Measurements from ENCODE around the gene SLC7A8. TPM values are rescaled to one million over a fixed set of nuclear protein-coding genes. Genes with fewer than 3 reads are reported as not detected.

Gene SLC7A8
- total and polyA plus RNA-seq, 2 of the 4 experiments (the other 2 are of a cell fraction): 0.31 TPM; not detected in 1

- Histone ChIP-seq H4K8ac (ENCODE audit: low read depth in 2 of 2, low read length in 2 of 2) (no peak overlapping the region), H2AK9ac (replicated peaks; ENCODE audit: low read depth, low read length, poor library complexity) (no peak overlapping the region), H4K20me1 (ENCODE audit: insufficient read depth, low read length) (no peaks in the 10 kb centered on the region), H3K56ac (ENCODE audit: extremely low read depth, insufficient read depth, low read length) (no peak overlapping the region), H3K4me3 (ENCODE audit: insufficient read depth, low read depth, low read length) (no peak overlapping the region), H2BK5ac (ENCODE audit: low read depth, low read length, poor library complexity, severe bottlenecking) (no peak overlapping the region), H3K4ac (ENCODE audit: low read depth, low read length) (no peak overlapping the region), H3K18ac (ENCODE audit: low read depth, low read length) (no peak overlapping the region), H3K4me1 (ENCODE audit: control insufficient read depth, insufficient read depth, low read length) (no peaks in the 10 kb centered on the region), H3K36me3 (ENCODE audit: control insufficient read depth, insufficient read depth, low read length) (no peaks in the 10 kb centered on the region), H3K4me2 (ENCODE audit: low read depth, low read length) (no peak overlapping the region), H3K9ac (ENCODE audit: low read depth, low read length) (no peak overlapping the region), H3K23ac (ENCODE audit: low read depth, low read length) (no peak overlapping the region), H3K27ac (ENCODE audit: insufficient read depth, low read length) (no peak overlapping the region), H4K5ac (ENCODE audit: low read depth, low read length) (no peak overlapping the region), H3K9me1 (ENCODE audit: insufficient read depth, low read length) (no peaks in the 10 kb centered on the region), H3K79me1 (ENCODE audit: low read depth in 1 of 2, low read length in 2 of 2) (no peaks in the 10 kb centered on the region), H2AFZ (replicated peaks; ENCODE audit: low read length, poor library complexity) (no peak overlapping the region), H3K14ac (replicated peaks; ENCODE audit: low read depth, low read length) (no peak overlapping the region), H2AK5ac (ENCODE audit: low read depth, low read length) (no peak overlapping the region), H2BK15ac (ENCODE audit: low read depth, low read length) (no peak overlapping the region), H3K9me3 (ENCODE audit: control insufficient read depth, insufficient read depth, low read length) (0 out of 2 replicates have a peak, but pooled peaks cover 2% of the 10 kb centered on the region), H3K27me3 (ENCODE audit: control insufficient read depth, insufficient read depth, low read length) (peaks cover 21% of the 10 kb centered on the region), H2BK120ac (ENCODE audit: low read depth, low read length) (no peak overlapping the region), H2BK20ac (ENCODE audit: low read depth, low read length) (no peak overlapping the region), H4K91ac (ENCODE audit: insufficient read depth, low read depth, low read length) (no peak overlapping the region)
- no peak for TF ChIP-seq BHLHE40 (IDR thresholded peaks at IDR 0.05; ENCODE audit: low read depth, low read length)
- TF ChIP-seq RFX5 (IDR thresholded peaks at IDR 0.05; ENCODE audit: low read depth, low read length): no peak
- POLR2A ChIA-PET (ENCODE audit: unreplicated experiment): interaction anchor here (0.6 kb wide), 1 partner anchor 51 kb away, joined by 6 read pairs; no protein-coding TSS in a partner anchor
- ATAC-seq (ENCODE audit: low read depth) (no peak), DNase-seq (no peak)
- intact Hi-C loops (cut with micrococcal nuclease) (no loop called here), in situ Hi-C loops (cut with MboI; ENCODE audit: low sequenced_read_pairs) (no loop called here), dilution Hi-C loops (cut with HindIII; ENCODE audit: low sequenced_read_pairs, unreplicated experiment) (no loop called here)
- no TSS peak for BruUV-seq (replicated peaks)
- whole genome bisulfite sequencing, 2 experiments (ENCODE audit: extremely low coverage in 2 of 2, insufficient read length in 1 of 2): no CpG with 5 or more reads among the region's 4 CpGs
- CTCF ChIA-PET: interaction anchor here (0.6 to 1.4 kb wide), 3 partner anchors 11 to 164 kb away, joined by 3 read pairs; no protein-coding TSS in a partner anchor
These were observed 36.5 kb downstream of the SLC7A8 start for GRCh38 chr14:23146980-23147379.

Data from IMR-90 (cell line).